ENCODE measurements around the gene TSPAN9. TPM values are rescaled to one million over a fixed set of nuclear protein-coding genes. Genes with fewer than 3 reads are reported as not detected.

TSPAN9 gene
- total RNA-seq, 1 donor from 2014 or later, result 30.4 TPM

DNA sequence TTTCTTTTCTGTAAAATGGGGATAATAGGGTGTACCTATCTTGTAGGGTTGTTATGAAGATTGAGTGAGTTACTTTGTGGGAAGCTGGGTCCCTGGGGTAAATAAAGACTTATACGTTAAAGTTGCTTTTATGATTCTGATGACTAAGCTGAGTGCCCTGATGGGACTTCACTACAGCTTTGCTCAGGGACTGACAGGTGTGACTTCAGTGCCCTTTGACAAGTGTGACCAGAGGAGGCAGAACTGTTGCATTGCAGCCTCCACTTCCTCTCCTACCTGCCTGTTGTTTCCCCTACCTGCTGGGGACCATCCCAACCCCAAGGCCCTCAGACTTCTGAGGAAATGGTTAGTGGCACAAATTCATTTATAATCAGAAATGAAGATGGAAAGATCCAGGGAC lies 119.3 kb downstream of the TSPAN9 start:
- Mint-ChIP-seq H3K27me3 (peaks cover 63% of the 10 kb centered on the region), H3K9me3 (ENCODE audit: low read depth) (no peaks in the 10 kb centered on the region), H3K4me1 (ENCODE audit: low read depth) (peaks cover 15% of the 10 kb centered on the region), H3K27ac (no peak overlapping the region), H3K4me3 (ENCODE audit: low read depth) (no peak overlapping the region), H3K36me3 (ENCODE audit: insufficient read depth) (peaks cover 2% of the 10 kb centered on the region)
- no peak for DNase-seq (ENCODE audit: low spot score, unreplicated experiment)
- TF ChIP-seq, protein P1, sequence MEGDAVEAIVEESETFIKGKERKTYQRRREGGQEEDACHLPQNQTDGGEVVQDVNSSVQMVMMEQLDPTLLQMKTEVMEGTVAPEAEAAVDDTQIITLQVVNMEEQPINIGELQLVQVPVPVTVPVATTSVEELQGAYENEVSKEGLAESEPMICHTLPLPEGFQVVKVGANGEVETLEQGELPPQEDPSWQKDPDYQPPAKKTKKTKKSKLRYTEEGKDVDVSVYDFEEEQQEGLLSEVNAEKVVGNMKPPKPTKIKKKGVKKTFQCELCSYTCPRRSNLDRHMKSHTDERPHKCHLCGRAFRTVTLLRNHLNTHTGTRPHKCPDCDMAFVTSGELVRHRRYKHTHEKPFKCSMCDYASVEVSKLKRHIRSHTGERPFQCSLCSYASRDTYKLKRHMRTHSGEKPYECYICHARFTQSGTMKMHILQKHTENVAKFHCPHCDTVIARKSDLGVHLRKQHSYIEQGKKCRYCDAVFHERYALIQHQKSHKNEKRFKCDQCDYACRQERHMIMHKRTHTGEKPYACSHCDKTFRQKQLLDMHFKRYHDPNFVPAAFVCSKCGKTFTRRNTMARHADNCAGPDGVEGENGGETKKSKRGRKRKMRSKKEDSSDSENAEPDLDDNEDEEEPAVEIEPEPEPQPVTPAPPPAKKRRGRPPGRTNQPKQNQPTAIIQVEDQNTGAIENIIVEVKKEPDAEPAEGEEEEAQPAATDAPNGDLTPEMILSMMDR (IDR thresholded peaks at IDR 0.05; ENCODE audit: unreplicated experiment), result no peak

DNA sequence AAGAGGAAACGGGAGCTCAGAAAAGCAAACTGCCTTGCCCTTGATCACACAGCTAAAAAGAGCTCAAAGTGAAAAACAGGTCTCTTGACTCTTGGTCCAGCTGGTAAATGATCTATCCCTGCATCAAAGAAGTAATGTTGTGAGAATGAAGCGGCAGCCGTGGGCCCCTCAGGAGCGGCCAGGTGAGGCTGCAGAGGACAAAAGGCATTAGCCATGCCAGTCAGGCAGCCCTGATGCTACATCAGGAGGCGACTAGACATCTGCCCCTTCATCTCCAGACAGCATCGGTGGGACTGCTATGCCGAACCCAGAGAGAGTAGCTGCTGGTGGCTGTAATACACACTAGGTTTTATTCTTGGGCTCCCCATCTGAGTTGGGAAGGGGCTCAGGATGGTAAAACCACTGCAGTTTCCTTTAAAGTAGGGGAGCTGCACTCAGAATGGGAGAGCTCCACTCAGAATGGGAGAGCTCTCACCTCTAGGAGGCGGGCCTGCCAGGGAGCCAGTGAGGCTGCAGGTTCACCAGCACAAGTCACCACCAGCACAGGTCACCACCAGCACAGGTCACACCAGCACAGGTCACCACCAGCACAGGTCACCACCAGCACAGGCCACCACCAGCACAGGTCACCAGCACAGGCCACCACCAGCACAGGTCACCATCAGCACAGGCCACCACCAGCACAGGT lies 120.1 kb downstream of the TSPAN9 start:
- Mint-ChIP-seq H3K4me3 (ENCODE audit: low read depth) (no peak overlapping the region), H3K4me1 (ENCODE audit: low read depth) (peaks cover 14% of the 10 kb centered on the region), H3K27ac (no peak overlapping the region), H3K27me3 (peaks cover 63% of the 10 kb centered on the region), H3K9me3 (ENCODE audit: low read depth) (no peaks in the 10 kb centered on the region), H3K36me3 (ENCODE audit: insufficient read depth) (peaks cover 2% of the 10 kb centered on the region)
- TF ChIP-seq, protein P1 (IDR thresholded peaks at IDR 0.05; ENCODE audit: unreplicated experiment), result no peak
- no peak for DNase-seq (ENCODE audit: low spot score, unreplicated experiment)

DNA sequence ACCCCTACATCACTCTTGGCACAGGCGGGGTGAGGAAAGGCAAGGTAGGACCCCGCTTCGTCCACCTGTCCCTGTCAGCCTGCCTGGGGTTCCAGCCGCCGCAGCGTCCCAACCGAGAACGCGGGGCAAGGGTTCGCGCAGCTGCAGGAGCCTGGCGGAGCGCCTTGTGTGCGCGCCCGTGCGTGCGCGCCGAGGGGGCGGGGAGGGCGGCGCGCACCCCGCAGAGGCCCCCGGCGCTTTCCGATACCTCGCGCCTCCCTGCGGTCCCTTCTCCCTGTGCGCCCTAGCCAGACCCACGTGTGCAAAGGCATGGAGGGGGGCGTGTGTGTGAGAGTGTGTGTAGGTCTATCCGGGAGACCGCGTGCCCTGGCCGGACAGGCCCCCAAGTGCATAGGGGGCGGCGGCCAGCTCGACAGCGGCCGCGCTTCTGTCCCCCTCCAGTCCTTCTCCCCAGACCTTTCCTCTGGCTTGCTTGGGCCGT lies 122.4 kb downstream of the TSPAN9 start:
- H3K27ac Mint-ChIP-seq, result no peak overlapping the region
- H3K9me3 Mint-ChIP-seq (ENCODE audit: low read depth), result no peaks in the 10 kb centered on the region
- H3K4me1 Mint-ChIP-seq (ENCODE audit: low read depth), result peaks cover 14% of the 10 kb centered on the region
- peaks cover 68% of the 10 kb centered on the region for H3K27me3 Mint-ChIP-seq
- TF ChIP-seq, protein P1 (IDR thresholded peaks at IDR 0.05; ENCODE audit: unreplicated experiment), result peak; percentile 23
- peaks cover 2% of the 10 kb centered on the region for H3K36me3 Mint-ChIP-seq (ENCODE audit: insufficient read depth)
- peak overlapping the region; percentile 80 for H3K4me3 Mint-ChIP-seq (ENCODE audit: low read depth)
- peak; percentile 50 for DNase-seq (ENCODE audit: low spot score, unreplicated experiment)

DNA sequence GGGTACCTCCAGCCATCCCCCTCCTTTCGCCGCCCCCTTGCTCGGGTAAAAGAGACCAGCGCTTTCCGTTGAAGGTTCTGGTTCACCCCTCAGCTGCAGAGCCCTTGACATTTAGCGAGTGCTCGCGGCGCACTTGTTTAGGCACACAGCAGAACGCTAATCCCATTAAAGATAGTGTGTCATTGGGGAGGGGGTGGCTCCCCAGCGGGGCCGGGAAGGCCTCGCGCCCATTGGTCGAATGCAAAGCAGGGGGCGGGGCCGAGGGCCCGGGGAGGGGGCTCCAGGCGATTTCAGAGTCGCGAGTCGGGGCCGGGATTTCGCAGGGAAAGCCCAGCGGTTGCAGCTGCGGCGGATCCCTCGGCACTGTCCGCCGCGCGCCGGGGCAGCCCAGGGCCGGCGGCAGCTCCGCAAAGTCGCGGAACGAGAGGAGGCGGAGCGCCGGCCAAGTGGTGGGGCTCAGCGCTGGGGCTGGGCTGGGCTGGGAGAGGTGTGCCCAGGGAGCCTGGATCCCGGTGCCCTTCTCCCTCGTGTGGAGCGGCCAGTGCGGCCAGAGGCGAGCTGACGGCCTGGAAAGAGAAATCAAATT lies 122.9 kb downstream of the TSPAN9 start:
- Mint-ChIP-seq H3K4me1 (ENCODE audit: low read depth) (peaks cover 14% of the 10 kb centered on the region), H3K27ac (no peak overlapping the region), H3K27me3 (peaks cover 63% of the 10 kb centered on the region), H3K36me3 (ENCODE audit: insufficient read depth) (peaks cover 2% of the 10 kb centered on the region), H3K9me3 (ENCODE audit: low read depth) (no peaks in the 10 kb centered on the region), H3K4me3 (ENCODE audit: low read depth) (peak overlapping the region; percentile 80)
- TF ChIP-seq, protein P1 (IDR thresholded peaks at IDR 0.05; ENCODE audit: unreplicated experiment), result no peak
- DNase-seq (ENCODE audit: low spot score, unreplicated experiment), result peak; percentile 74

DNA sequence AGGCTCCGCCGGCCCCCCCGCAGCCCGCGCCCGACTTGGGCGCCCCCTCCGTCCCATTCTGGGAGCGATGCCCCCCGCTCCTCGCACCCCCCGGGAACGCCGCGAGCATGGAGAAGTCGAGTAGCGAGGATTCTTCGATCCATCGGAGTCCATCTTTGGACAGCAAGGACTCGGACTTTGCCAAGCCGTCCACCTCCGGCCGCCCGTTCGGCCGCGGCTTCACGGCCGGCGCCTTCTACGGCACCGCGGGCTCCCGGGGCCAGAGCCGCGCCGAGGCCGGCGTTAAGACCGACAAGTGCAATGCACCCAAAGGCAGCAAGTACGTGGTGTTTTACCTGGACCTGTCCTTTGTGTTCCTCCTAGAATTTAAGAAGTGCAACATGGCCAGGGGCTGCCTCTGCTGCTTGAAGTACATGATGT lies 123.6 kb downstream of the TSPAN9 start:
- Mint-ChIP-seq H3K4me3 (ENCODE audit: low read depth) (peak overlapping the region; percentile 57), H3K36me3 (ENCODE audit: insufficient read depth) (peaks cover 2% of the 10 kb centered on the region), H3K9me3 (ENCODE audit: low read depth) (no peaks in the 10 kb centered on the region), H3K4me1 (ENCODE audit: low read depth) (peaks cover 14% of the 10 kb centered on the region), H3K27me3 (peaks cover 58% of the 10 kb centered on the region), H3K27ac (peak overlapping the region; percentile 9)
- TF ChIP-seq, protein P1 (IDR thresholded peaks at IDR 0.05; ENCODE audit: unreplicated experiment), result no peak
- DNase-seq (ENCODE audit: low spot score, unreplicated experiment), result no peak
